Measurements from ENCODE around the gene UBE2S.
A peak's percentile ranks its signal among the peaks of the same experiment; 100 is the strongest.

UBE2S gene

GRCh38 chr19:55440411-55441105, 33.0 kb upstream of the UBE2S start:
- TF ChIP-seq CTCF (IDR thresholded peaks at IDR 0.05; ENCODE audit: extremely low read depth, insufficient read depth, missing control alignments) = no peak
- in situ Hi-C loops (cut with MboI; ENCODE audit: low pct_unique_long_range_greater_than_20kb, low sequenced_read_pairs, unreplicated experiment) = no loop called here
- DNase-seq (ENCODE audit: low spot score) = peak; percentile 77

GRCh38 chr19:55439052-55439451, 31.5 kb upstream of the UBE2S start:
- in situ Hi-C loops (cut with MboI; ENCODE audit: low pct_unique_long_range_greater_than_20kb, low sequenced_read_pairs, unreplicated experiment) = no loop called here
- no peak for DNase-seq (ENCODE audit: low spot score)
- no peak for TF ChIP-seq CTCF (IDR thresholded peaks at IDR 0.05; ENCODE audit: extremely low read depth, insufficient read depth, missing control alignments)

GRCh38 chr19:55437410-55437809, 29.8 kb upstream of the UBE2S start:
- no peak for DNase-seq (ENCODE audit: low spot score)
- TF ChIP-seq CTCF (IDR thresholded peaks at IDR 0.05; ENCODE audit: extremely low read depth, insufficient read depth, missing control alignments) = no peak
- in situ Hi-C loops (cut with MboI; ENCODE audit: low pct_unique_long_range_greater_than_20kb, low sequenced_read_pairs, unreplicated experiment) = no loop called here

GRCh38 chr19:55436847-55437246, 29.3 kb upstream of the UBE2S start:
- TF ChIP-seq CTCF (IDR thresholded peaks at IDR 0.05; ENCODE audit: extremely low read depth, insufficient read depth, missing control alignments) = no peak
- in situ Hi-C loops (cut with MboI; ENCODE audit: low pct_unique_long_range_greater_than_20kb, low sequenced_read_pairs, unreplicated experiment) = no loop called here
- DNase-seq (ENCODE audit: low spot score) = no peak

- in situ Hi-C loops (cut with MboI; ENCODE audit: low pct_unique_long_range_greater_than_20kb, low sequenced_read_pairs, unreplicated experiment) = no loop called here
- DNase-seq (ENCODE audit: low spot score) = no peak
- no peak for TF ChIP-seq CTCF (IDR thresholded peaks at IDR 0.05; ENCODE audit: extremely low read depth, insufficient read depth, missing control alignments)
These were observed 27.4 kb upstream of the UBE2S start for GRCh38 chr19:55435020-55435419.

- no peak for TF ChIP-seq CTCF (IDR thresholded peaks at IDR 0.05; ENCODE audit: extremely low read depth, insufficient read depth, missing control alignments)
- no peak for DNase-seq (ENCODE audit: low spot score)
- in situ Hi-C loops (cut with MboI; ENCODE audit: low pct_unique_long_range_greater_than_20kb, low sequenced_read_pairs, unreplicated experiment) = no loop called here
These were observed 26.9 kb upstream of the UBE2S start for GRCh38 chr19:55434356-55434919.

All from GM13977 (cell line).